Measurements from ENCODE around the gene FAM83G.

DNA sequence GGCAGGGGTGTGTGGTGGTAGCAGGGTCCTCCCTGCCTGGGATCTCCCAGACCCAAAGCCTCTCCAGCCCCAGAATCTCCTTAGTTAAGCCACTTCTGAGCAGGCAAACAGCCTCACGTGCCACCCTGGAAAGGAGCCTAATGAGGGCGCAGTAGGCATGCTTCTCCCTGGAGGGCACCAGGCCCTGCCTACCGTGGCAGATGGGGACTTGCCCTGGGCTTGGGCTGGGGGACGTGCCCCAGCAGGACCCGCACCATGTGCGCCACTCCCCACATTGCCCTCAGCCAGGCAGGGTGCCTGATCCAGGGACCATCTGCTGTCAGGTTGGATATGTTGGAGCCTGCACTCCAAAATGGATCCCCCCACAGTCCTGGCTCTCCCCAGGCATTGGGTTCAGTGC is 14.2 kb downstream of the FAM83G start:
- no peak for TF ChIP-seq EZH2phosphoT487 (IDR thresholded peaks at IDR 0.05; ENCODE audit: borderline replicate concordance)
- TF ChIP-seq, protein P1, sequence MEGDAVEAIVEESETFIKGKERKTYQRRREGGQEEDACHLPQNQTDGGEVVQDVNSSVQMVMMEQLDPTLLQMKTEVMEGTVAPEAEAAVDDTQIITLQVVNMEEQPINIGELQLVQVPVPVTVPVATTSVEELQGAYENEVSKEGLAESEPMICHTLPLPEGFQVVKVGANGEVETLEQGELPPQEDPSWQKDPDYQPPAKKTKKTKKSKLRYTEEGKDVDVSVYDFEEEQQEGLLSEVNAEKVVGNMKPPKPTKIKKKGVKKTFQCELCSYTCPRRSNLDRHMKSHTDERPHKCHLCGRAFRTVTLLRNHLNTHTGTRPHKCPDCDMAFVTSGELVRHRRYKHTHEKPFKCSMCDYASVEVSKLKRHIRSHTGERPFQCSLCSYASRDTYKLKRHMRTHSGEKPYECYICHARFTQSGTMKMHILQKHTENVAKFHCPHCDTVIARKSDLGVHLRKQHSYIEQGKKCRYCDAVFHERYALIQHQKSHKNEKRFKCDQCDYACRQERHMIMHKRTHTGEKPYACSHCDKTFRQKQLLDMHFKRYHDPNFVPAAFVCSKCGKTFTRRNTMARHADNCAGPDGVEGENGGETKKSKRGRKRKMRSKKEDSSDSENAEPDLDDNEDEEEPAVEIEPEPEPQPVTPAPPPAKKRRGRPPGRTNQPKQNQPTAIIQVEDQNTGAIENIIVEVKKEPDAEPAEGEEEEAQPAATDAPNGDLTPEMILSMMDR (conservative IDR thresholded peaks at IDR 0.05; ENCODE audit: low read length), result no peak; the same call in 1 of the 2 replicates

Data from Loucy (cell line).